HCT116 (cell line): Measurements from ENCODE around the gene MECP2. TPM values are rescaled to one million over a fixed set of nuclear protein-coding genes. Genes with fewer than 3 reads are reported as not detected.

Source experiments
- ATAC-seq: fragments of 200-7000 bp; cut with Tn5 transposase; 2 replicates; pipeline ENCODE4 v1.9.1; 2020; ENCODE audit warnings: mild to moderate bottlenecking, moderate library complexity
- BruUV-seq: library from RNA; stranded (reverse); fragments of 400-500 nt; replicated peaks from 2 replicates; lab custom pipeline; 2021; lab: Mats Ljungman, UMichigan
- CTCF ChIA-PET: fragments of 300-600 bp; sonication (Branson Sonifier 250); formaldehyde crosslinking; loops from one replicate; lab custom pipeline; 2021; ENCODE audit warnings: antibody characterized with exemption; lab: Charles Lee
- POLR2A ChIA-PET: fragments of 300-600, 350-600 bp; sonication (Branson Sonifier 250); formaldehyde crosslinking; loops from one replicate; lab custom pipeline; 2021; ENCODE audit warnings: antibody characterized with exemption; lab: Charles Lee
- RAD21 ChIA-PET, 2 experiments: fragments of 300-600 bp; sonication (Branson Sonifier 250); formaldehyde crosslinking; loops; one replicate each; lab custom pipeline; 2023; ENCODE audit warnings: low total read pairs in 2 of 2; ENCODE audit not compliant: uncharacterized antibody in 2 of 2, unreplicated experiment in 2 of 2, low non-redundant PET in 1 of 2; lab: Charles Lee
- DNase-seq: peaks from one replicate; pipeline ENCODE4 v3.0.0-alpha.2; 2010; ENCODE audit warnings: low read depth, low spot score
- H2AFZ ChIP-seq: fragments of 200-600 bp; shearing (Covaris generic), sonication (generic); 2 replicates; pipeline ENCODE4 v1.6.1; 2017; ENCODE audit warnings: low read depth, mixed run types, mixed read lengths, antibody characterized with exemption, low read length; ENCODE audit not compliant: poor library complexity, severe bottlenecking
- H3K27ac ChIP-seq: 2 replicates; pipeline ENCODE4 v1.5.1; 2012; ENCODE audit warnings: low read depth, low read length
- H3K27me3 ChIP-seq: fragments of 200-600 bp; sonication (generic); 2 replicates; pipeline ENCODE4 v1.6.1; 2016; ENCODE audit warnings: mixed run types, low read length, mixed read lengths; ENCODE audit not compliant: insufficient read depth
- H3K36me3 ChIP-seq, 2 experiments: fragments of 200-500 bp in 1 of 2; fragments of 200-600 bp in 1 of 2; sonication (Bioruptor generic) in 1 of 2; sonication (generic) in 1 of 2; 2 replicates each; pipeline versions ENCODE4 v1.5.1 to v1.6.1; 2014 to 2016; ENCODE audit warnings: low read length in 2 of 2, inconsistent platforms in 1 of 2, mixed read lengths in 1 of 2, mixed run types in 1 of 2; ENCODE audit not compliant: insufficient read depth in 2 of 2, control insufficient read depth in 1 of 2
- H3K4me1 ChIP-seq, 2 experiments: fragments of 200-600 bp in 1 of 2; sonication (generic) in 1 of 2; 2 replicates each; pipeline versions ENCODE4 v1.5.1 to v1.6.1; 2012 to 2017; ENCODE audit warnings: low read length in 2 of 2, inconsistent platforms in 1 of 2, mild to moderate bottlenecking in 1 of 2, mixed read lengths in 1 of 2, mixed run types in 1 of 2, moderate library complexity in 1 of 2; ENCODE audit not compliant: insufficient read depth in 2 of 2, control insufficient read depth in 1 of 2
- H3K4me2 ChIP-seq: fragments of 200-600 bp; sonication (generic); 2 replicates; pipeline ENCODE4 v1.6.1; 2017; ENCODE audit warnings: mixed run types, low read length, mixed read lengths
- H3K4me3 ChIP-seq, 2 experiments: fragments of 200-600 bp in 1 of 2; sonication (generic) in 1 of 2; replicated peaks in 1 of 2; 2 replicates each; pipeline ENCODE4 v1.5.1; 2011 to 2016; ENCODE audit warnings: low read length in 2 of 2, control low read depth in 1 of 2, low read depth in 1 of 2, mild to moderate bottlenecking in 1 of 2, mixed read lengths in 1 of 2, mixed run types in 1 of 2
- H3K79me2 ChIP-seq: fragments of 200-600 bp; sonication (generic); 2 replicates; pipeline ENCODE4 v1.6.1; 2017; ENCODE audit warnings: mild to moderate bottlenecking, mixed run types, low read length, moderate library complexity, mixed read lengths; ENCODE audit not compliant: insufficient read depth
- H3K9ac ChIP-seq: fragments of 200-600 bp; sonication (generic); 2 replicates; pipeline ENCODE4 v1.6.1; 2016; ENCODE audit warnings: low read length, mixed read lengths
- H3K9me2 ChIP-seq: fragments of 200-600 bp; sonication (generic), shearing (Covaris generic); 2 replicates; pipeline ENCODE4 v1.6.1; 2017; ENCODE audit warnings: mixed run types, mild to moderate bottlenecking, moderate library complexity; ENCODE audit not compliant: insufficient read depth
- H3K9me3 ChIP-seq, 2 experiments: fragments of 200-500 bp in 1 of 2; fragments of 200-600 bp in 1 of 2; sonication (Bioruptor generic) in 1 of 2; sonication (generic) in 1 of 2; 2 replicates each; pipeline ENCODE4 v1.6.1; 2014 to 2017; ENCODE audit warnings: low read length in 2 of 2, mixed read lengths in 2 of 2, inconsistent platforms in 1 of 2, low read depth in 1 of 2, mild to moderate bottlenecking in 1 of 2, mixed run types in 1 of 2, moderate library complexity in 1 of 2; ENCODE audit not compliant: control insufficient read depth in 1 of 2, insufficient read depth in 1 of 2
- H4K20me1 ChIP-seq: fragments of 200-600 bp; sonication (generic), shearing (Covaris generic); 2 replicates; pipeline ENCODE4 v1.6.1; 2017; ENCODE audit warnings: mixed run types, mild to moderate bottlenecking, moderate library complexity; ENCODE audit not compliant: insufficient read depth
- CBX3 ChIP-seq: IDR thresholded peaks from 2 replicates; pipeline ENCODE4 v1.6.1; 2012; ENCODE audit warnings: low read depth
- CEBPB ChIP-seq: IDR thresholded peaks from 2 replicates; pipeline ENCODE4 v1.6.1; 2012; ENCODE audit warnings: low read depth
- CTCF ChIP-seq, 3 experiments: fragments of 200-600 bp in 1 of 3; sonication (generic) in 1 of 3; IDR thresholded peaks in 2 of 3; conservative IDR thresholded peaks in 1 of 3; 2 replicates each; pipeline ENCODE4 v1.5.1; 2012 to 2017; ENCODE audit warnings: low read depth in 2 of 3, low read length in 2 of 3, antibody characterized with exemption in 1 of 3, borderline replicate concordance in 1 of 3, control low read depth in 1 of 3, mild to moderate bottlenecking in 1 of 3, mixed read lengths in 1 of 3, mixed run types in 1 of 3, moderate library complexity in 1 of 3; ENCODE audit not compliant: insufficient read depth in 1 of 3
- EGR1 ChIP-seq: IDR thresholded peaks from 2 replicates; pipeline ENCODE4 v1.6.1; 2012; ENCODE audit warnings: low read depth
- ELF1 ChIP-seq: IDR thresholded peaks from 2 replicates; pipeline ENCODE4 v1.6.1; 2012; ENCODE audit warnings: low read depth, borderline replicate concordance
- EZH2 ChIP-seq: fragments of 200-600 bp; sonication (generic); IDR thresholded peaks from 2 replicates; pipeline ENCODE4 v1.6.1; 2017; ENCODE audit warnings: antibody characterized with exemption, mixed run types
- EZH2phosphoT487 ChIP-seq: fragments of 200-600 bp; IDR thresholded peaks from 2 replicates; pipeline ENCODE4 v1.6.1; 2018; ENCODE audit warnings: antibody characterized with exemption, borderline replicate concordance
- FOSL1 ChIP-seq: IDR thresholded peaks from 2 replicates; pipeline ENCODE4 v1.6.1; 2012; ENCODE audit warnings: low read depth
- JUND ChIP-seq: IDR thresholded peaks from 2 replicates; pipeline ENCODE4 v1.6.1; 2012
- MAX ChIP-seq: IDR thresholded peaks from 2 replicates; pipeline ENCODE4 v1.6.1; 2012
- POLR2A ChIP-seq: IDR thresholded peaks from 2 replicates; pipeline ENCODE4 v1.7.0; 2011; ENCODE audit warnings: borderline replicate concordance; ENCODE audit not compliant: insufficient read depth, insufficient read length; ENCODE audit errors: extremely low read depth
- RAD21 ChIP-seq: IDR thresholded peaks from 2 replicates; pipeline ENCODE4 v1.6.1; 2012; ENCODE audit warnings: low read depth, mild to moderate bottlenecking
- REST ChIP-seq: IDR thresholded peaks from 2 replicates; pipeline ENCODE4 v1.6.1; 2012; ENCODE audit warnings: low read depth
- SP1 ChIP-seq: IDR thresholded peaks from 2 replicates; pipeline ENCODE4 v1.6.1; 2012; ENCODE audit warnings: low read depth
- SRF ChIP-seq: IDR thresholded peaks from 2 replicates; pipeline ENCODE4 v1.6.1; 2012; ENCODE audit warnings: low read depth
- YY1 ChIP-seq: IDR thresholded peaks from 2 replicates; pipeline ENCODE4 v1.6.1; 2011; ENCODE audit warnings: low read length, low read depth, moderate library complexity, mild to moderate bottlenecking; ENCODE audit not compliant: insufficient replicate concordance; ENCODE audit errors: extremely low read depth
- ZFX ChIP-seq: fragments of 450-650 bp; IDR thresholded peaks from 2 replicates; pipeline ENCODE4 v1.6.1; 2017
- ZNF274 ChIP-seq: fragments of 200-500 bp; sonication (Bioruptor generic); IDR thresholded peaks from 2 replicates; pipeline ENCODE4 v1.6.1; 2014; ENCODE audit warnings: mild to moderate bottlenecking, low read depth, low read length, inconsistent platforms
- intact Hi-C: fragments of 100-400 bp; cut with micrococcal nuclease; formaldehyde crosslinking; loops from 2 replicates; pipeline ENCODE4 v1.10.0; 2022
- total RNA-seq: library from RNA; stranded (reverse); gene quantifications from one replicate; pipeline ENCODE4 v1.2.1, GENCODE V29; 2021; ENCODE audit not compliant: unreplicated experiment
- TF ChIP-seq, protein P1 (sequence below): IDR thresholded peaks from 2 replicates; pipeline ENCODE4 v1.6.1; 2012
- TF ChIP-seq, protein P2 (sequence below): IDR thresholded peaks from 2 replicates; pipeline ENCODE4 v1.6.1; 2011; ENCODE audit warnings: mild to moderate bottlenecking, low read length, moderate library complexity; ENCODE audit not compliant: insufficient replicate concordance; ENCODE audit errors: extremely low read depth

MECP2 gene
- total RNA-seq, 1 experiment from 2014 or later, result 32.4 TPM

- Histone ChIP-seq H3K9ac (no peak overlapping the region), H3K4me1 (peaks cover 9 to 26% of the 10 kb centered on the region in 2 experiments), H3K27me3 (no peaks in the 10 kb centered on the region), H3K36me3 (no peaks in the 10 kb centered on the region), H3K9me3 (no peaks in the 10 kb centered on the region), H2AFZ (no peak overlapping the region), H3K4me3 (no peak overlapping the region)
- no peak for ATAC-seq
- POLR2A ChIA-PET, result no interaction called here
- CTCF ChIA-PET, result interaction anchor here (0.6 kb wide), 1 partner anchor 1073 kb away, joined by 3 read pairs; no protein-coding TSS in a partner anchor
- TF ChIP-seq YY1 (no peak), MAX (no peak), ELF1 (no peak), REST (no peak), RAD21 (no peak), EZH2phosphoT487 (no peak), ZFX (no peak), POLR2A (no peak), FOSL1 (no peak), EZH2 (no peak), CBX3 (no peak), SP1 (no peak), ZNF274 (no peak), CTCF (IDR thresholded peaks at IDR 0.05 in 2 of 3, conservative IDR thresholded peaks at IDR 0.05 in 1 of 3; ENCODE audit: borderline replicate concordance in 1 of 3, insufficient read depth in 1 of 3, low read depth in 2 of 3, low read length in 2 of 3) (no peak), JUND (no peak), CEBPB (no peak), SRF (no peak), EGR1 (no peak)
- TF ChIP-seq, protein P1, sequence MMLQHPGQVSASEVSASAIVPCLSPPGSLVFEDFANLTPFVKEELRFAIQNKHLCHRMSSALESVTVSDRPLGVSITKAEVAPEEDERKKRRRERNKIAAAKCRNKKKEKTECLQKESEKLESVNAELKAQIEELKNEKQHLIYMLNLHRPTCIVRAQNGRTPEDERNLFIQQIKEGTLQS, result no peak
- TF ChIP-seq, protein P2, sequence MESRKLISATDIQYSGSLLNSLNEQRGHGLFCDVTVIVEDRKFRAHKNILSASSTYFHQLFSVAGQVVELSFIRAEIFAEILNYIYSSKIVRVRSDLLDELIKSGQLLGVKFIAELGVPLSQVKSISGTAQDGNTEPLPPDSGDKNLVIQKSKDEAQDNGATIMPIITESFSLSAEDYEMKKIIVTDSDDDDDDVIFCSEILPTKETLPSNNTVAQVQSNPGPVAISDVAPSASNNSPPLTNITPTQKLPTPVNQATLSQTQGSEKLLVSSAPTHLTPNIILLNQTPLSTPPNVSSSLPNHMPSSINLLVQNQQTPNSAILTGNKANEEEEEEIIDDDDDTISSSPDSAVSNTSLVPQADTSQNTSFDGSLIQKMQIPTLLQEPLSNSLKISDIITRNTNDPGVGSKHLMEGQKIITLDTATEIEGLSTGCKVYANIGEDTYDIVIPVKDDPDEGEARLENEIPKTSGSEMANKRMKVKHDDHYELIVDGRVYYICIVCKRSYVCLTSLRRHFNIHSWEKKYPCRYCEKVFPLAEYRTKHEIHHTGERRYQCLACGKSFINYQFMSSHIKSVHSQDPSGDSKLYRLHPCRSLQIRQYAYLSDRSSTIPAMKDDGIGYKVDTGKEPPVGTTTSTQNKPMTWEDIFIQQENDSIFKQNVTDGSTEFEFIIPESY, result no peak
- TF ChIP-seq, all 23 proteins: peak for 0
- no peaks in the 10 kb centered on the region for H4K20me1 ChIP-seq
- intact Hi-C loops, result no loop called here
- no peak overlapping the region for H3K4me2 ChIP-seq
- no TSS peak for BruUV-seq
- no peak overlapping the region for H3K27ac ChIP-seq
- RAD21 ChIA-PET, result no interaction called here
- no peaks in the 10 kb centered on the region for H3K9me2 ChIP-seq
- H3K79me2 ChIP-seq, result peaks cover 18% of the 10 kb centered on the region
- no peak for DNase-seq
Observed at GRCh38 chrX:154023276-154024000, 74.1 kb downstream of the MECP2 start.
